HuH-7.5 (cell line): ENCODE results near the gene SPATS2L.

Source experiments
- DNase-seq: peaks from one replicate; pipeline ENCODE4 v3.0.0; 2011; ENCODE audit warnings: low spot score

SPATS2L gene

DNA sequence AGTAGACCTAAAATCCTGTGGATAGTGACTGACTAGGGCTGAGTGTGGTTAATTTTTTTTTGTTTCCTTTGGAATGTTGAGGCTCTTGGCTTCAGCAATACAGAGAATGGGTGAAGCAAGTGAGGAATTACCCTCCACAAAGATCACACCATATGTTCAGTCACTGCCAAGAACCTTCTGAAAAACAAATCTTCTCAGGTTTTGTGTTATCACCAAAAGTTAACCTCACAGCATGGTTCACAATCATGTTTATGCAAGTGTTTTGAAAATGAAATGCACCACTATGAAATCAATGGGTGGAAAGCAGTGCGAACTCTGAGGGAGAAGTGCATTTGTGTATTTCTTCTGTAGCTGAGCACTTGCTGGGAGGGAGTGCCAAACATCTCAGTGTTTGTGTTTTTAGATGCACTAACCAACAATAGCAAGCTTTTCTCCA, 44.4 kb downstream of the SPATS2L start:
- DNase-seq: no peak

DNA sequence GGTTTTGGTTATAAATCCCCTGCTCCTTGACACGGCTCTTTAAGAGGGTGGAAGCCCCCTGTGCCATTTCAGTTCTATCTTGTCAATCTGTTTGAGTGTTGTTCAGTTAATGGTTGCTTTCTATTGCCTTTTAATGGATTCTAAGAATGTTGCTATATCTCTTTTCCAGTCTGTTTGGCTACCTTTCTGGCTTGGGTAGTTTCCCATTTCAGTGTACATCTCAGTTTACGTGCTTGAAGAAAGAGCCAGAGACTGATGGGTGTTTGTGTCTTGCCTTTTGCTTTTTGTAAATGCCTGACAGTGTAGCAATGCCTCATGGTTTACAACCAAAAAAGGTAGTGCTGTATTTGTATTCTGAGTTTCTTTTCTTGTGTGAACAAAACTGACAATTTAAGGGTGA, 45.3 kb downstream of the SPATS2L start:
- DNase-seq: no peak

DNA sequence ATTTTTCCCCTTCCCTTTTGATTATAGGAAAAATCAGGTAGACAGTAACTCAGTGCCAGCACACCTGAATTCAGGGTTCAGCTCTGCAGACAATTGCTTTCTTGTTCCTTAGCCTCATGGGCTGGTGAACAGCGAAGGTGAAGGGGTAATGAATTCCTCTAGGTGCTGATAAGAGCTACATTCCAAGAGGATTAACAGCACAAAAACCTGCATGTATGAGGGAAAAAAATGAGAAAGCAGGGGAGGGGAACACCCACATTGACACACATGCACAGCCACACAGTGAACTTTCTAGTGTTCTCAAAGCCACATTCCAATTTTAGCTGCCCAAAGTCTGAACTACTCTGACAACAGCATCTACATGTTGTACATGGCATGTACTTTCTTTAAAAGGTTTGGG, 46.1 kb downstream of the SPATS2L start:
- no peak for DNase-seq

- DNase-seq: no peak
Observed at GRCh38 chr2:200353120-200353519, 46.6 kb downstream of the SPATS2L start.

GRCh38 chr2:200353874-200354273, 47.4 kb downstream of the SPATS2L start:
- no peak for DNase-seq

GRCh38 chr2:200354833-200355751, 48.6 kb downstream of the SPATS2L start:
- no peak for DNase-seq

GRCh38 chr2:200356321-200356720, 49.8 kb downstream of the SPATS2L start:
- no peak for DNase-seq

- DNase-seq: no peak
Observed at GRCh38 chr2:200356857-200357384, 50.4 kb downstream of the SPATS2L start.

DNA sequence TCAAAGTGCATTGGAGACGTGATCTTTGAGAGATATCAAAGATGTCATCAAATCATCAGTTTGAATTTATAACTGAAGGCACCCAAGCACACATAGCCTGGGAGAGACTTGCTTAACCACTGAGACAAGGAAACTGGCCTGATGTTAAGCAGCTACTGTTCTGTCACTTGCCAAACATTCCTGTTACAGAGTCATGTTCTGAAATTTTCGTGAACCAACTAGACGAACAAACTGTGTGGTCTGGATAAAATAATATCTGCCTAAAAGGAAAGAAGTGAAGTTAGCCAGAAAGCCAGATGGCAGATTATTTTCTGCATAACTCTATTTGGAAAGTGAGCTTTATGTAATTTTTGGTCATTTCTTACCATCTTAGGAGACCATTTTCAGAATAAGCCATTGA, 51.4 kb downstream of the SPATS2L start:
- no peak for DNase-seq

DNA sequence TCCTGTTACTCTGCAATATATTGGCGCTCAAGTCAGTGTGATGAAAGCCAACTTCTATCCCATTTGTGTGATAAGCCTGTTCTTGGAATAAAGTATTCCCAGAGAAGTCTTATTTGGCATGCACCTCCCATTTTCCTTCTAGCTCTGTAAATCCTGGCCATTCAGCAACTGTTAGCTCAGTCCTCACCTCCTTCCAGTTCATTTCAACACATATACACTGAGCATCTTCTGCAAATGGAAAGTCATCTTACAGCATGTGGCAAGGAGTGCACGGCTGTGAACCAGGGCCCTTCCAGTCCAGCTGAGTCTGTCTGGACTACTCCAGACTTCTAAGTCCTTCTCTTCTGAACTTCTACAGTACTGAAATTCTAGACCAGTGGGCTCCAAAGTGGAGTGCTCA, 53.1 kb downstream of the SPATS2L start:
- no peak for DNase-seq

DNA sequence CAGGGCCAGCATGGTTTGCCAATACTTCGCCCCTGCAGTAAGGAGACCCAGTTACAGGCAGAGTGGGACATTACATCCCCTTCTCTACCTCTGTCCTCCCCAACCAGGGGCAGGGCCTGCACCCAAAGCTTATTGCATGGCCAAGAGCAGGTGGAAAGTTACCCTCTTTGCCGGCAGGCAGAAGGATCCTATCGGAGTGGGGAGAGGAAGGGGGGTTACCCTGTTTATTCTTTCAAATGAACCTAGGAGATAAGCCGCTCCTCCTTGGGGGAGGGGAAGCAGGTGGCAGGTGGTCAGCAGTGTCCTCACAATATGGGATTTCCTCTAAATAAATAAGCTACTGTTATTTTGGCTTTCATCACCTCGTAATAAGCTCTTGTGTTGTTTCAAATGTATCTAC, 53.9 kb downstream of the SPATS2L start:
- DNase-seq: no peak

DNA sequence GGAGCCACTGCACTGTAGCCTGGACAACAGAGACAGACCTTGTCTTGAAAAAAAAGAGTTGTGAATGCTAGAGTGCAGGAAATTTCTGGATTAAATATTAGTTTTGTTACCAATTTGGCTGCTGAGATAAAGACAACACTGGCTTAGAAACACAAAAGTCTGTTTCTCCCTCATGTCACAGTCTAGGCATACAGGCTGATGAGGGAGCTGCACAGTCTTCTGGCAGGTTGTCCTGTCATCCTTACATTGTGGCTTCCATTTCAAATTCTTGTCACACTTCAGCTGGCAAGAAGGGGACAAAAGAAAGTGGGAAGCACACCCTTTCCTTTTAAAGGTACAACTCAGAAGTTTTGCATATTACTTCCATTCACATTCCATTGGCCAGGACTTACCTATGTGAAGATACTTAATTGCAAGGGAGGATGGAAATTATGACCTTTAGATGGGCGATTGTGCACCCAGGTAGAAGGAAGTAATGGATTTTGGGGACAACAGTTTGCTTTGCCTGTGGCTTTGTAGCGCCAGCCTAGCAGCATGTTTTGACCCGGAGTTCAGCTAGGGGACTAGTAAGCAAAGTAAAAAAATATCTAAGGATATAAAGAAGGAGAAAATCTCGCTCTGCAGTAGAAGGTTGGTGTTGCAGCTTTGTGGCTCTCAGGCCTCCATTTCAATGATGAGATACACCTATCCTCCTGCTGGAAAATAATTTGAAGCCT, 55.9 kb downstream of the SPATS2L start:
- DNase-seq: no peak

- DNase-seq: no peak
Observed at GRCh38 chr2:200363279-200363678, 56.8 kb downstream of the SPATS2L start.

GRCh38 chr2:200364142-200364541, 57.6 kb downstream of the SPATS2L start:
- no peak for DNase-seq

DNA sequence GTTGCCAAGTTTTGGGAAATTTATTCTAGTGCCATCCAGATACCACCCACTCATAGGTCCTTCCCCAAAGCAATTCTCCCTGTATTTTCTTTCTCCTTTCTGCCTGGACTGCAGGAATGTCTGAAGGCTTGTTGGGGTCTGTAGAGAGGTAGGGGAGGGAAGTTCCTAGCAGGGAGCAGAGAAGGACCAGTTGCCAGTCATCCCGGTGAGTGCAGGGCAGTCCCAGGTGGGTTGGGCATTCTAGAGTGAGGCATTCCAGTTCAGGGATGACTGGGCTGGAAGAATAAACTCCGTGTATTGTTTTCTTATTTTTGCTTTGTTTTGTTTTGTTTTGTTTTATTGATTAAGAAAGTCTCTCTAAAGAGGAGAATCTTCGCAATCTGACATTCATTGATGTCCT, 58.1 kb downstream of the SPATS2L start:
- no peak for DNase-seq

- DNase-seq: no peak
Observed at GRCh38 chr2:200365209-200365608, 58.7 kb downstream of the SPATS2L start.

- no peak for DNase-seq
Observed at GRCh38 chr2:200367155-200367554, 60.7 kb downstream of the SPATS2L start.

GRCh38 chr2:200369886-200370285, 63.4 kb downstream of the SPATS2L start:
- DNase-seq: no peak

GRCh38 chr2:200373231-200373630, 66.7 kb downstream of the SPATS2L start:
- no peak for DNase-seq

- DNase-seq: no peak
Observed at GRCh38 chr2:200373973-200374416, 67.5 kb downstream of the SPATS2L start.

DNA sequence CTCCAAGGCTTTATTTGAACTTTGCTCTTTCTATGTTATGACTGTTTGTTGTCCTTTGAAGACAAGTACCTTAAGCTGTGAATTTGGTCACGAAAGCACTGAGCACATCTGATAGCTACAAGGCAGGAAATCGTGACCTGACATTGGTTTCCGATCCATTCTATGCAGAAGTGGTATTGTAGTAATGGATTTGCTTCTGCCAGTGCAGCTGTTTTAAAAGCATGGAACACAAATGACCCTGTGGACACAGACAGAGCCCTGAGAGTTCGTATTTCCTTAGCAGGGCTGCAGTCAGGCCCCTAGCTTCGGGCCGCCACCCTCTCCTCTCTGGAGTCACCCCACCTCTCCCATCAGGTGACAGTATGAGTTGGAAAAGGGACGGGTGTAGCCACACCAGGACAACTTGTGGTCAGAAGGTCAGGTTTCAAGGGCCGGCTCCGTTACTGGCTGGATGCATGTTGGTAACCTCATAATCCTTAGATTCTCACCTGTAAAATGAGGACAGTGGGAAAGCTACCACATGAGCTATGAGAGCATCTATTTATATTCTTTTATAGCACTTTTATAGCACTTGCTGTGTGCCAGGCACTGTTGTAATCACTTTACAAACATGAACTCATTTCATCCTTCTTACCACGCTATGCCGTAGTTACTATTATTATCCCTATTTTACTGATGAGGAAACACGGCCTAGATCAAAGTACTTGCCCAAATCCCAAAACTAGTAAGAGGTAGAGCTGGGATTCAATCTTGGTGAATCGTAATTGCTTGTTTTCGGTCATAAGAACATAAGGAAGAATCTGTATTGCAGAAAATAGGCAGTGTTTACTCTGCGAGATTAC, 70.2 kb downstream of the SPATS2L start:
- no peak for DNase-seq
